Stimulated activated CD4-positive, alpha-beta T cell treated with anti-CD3 and anti-CD28 coated beads, Interleukin-1b, Interleukin-23, amount 100 ng/mL, for 4 hours (primary cell): ENCODE data around the gene HTRA1.

Source experiments
- DNase-seq, 2 donors: peaks; one replicate each; pipeline ENCODE4 v3.0.0-alpha.2; 2020; ENCODE audit warnings: low read depth in 2 of 2

HTRA1 gene

GRCh38 chr10:122473116-122473515, 11.8 kb downstream of the HTRA1 start:
- DNase-seq: no peak

GRCh38 chr10:122474131-122474818, 12.9 kb downstream of the HTRA1 start:
- no peak for DNase-seq

- no peak for DNase-seq
These were observed 13.7 kb downstream of the HTRA1 start for GRCh38 chr10:122475100-122475499.

- DNase-seq: no peak
These were observed 14.4 kb downstream of the HTRA1 start for GRCh38 chr10:122475591-122476332.

- no peak for DNase-seq
These were observed 15.0 kb downstream of the HTRA1 start for GRCh38 chr10:122476333-122476695.

GRCh38 chr10:122477436-122477835, 16.1 kb downstream of the HTRA1 start:
- DNase-seq: no peak

- DNase-seq: no peak
These were observed 17.6 kb downstream of the HTRA1 start for GRCh38 chr10:122478971-122479370.

GRCh38 chr10:122480146-122480833, 18.9 kb downstream of the HTRA1 start:
- no peak for DNase-seq

GRCh38 chr10:122481296-122482056, 20.1 kb downstream of the HTRA1 start:
- DNase-seq: no peak

- DNase-seq: no peak
These were observed 23.1 kb downstream of the HTRA1 start for GRCh38 chr10:122484276-122485060.

GRCh38 chr10:122485670-122486069, 24.3 kb downstream of the HTRA1 start:
- no peak for DNase-seq

- DNase-seq: no peak
These were observed 25.2 kb downstream of the HTRA1 start for GRCh38 chr10:122486406-122487080.

- DNase-seq: no peak
These were observed 25.9 kb downstream of the HTRA1 start for GRCh38 chr10:122487174-122487765.

GRCh38 chr10:122490268-122490667, 28.9 kb downstream of the HTRA1 start:
- no peak for DNase-seq

GRCh38 chr10:122490786-122491680, 29.7 kb downstream of the HTRA1 start:
- no peak for DNase-seq

- no peak for DNase-seq
These were observed 30.7 kb downstream of the HTRA1 start for GRCh38 chr10:122492006-122492405.

- no peak for DNase-seq
These were observed 31.7 kb downstream of the HTRA1 start for GRCh38 chr10:122492999-122493481.

- no peak for DNase-seq
These were observed 32.4 kb downstream of the HTRA1 start for GRCh38 chr10:122493761-122494160.

GRCh38 chr10:122494173-122494820, 32.9 kb downstream of the HTRA1 start:
- DNase-seq: no peak
